Trophoblast cell (in vitro differentiated cells and primary cell): Measurements from ENCODE around the gene HHAT.

ENCODE experiments used
- DNase-seq, 2 donors: peaks; one replicate each; pipeline ENCODE4 v3.0.0-alpha.2; 2016
- H2AFZ ChIP-seq: 2 replicates; pipeline ENCODE4 v1.6.1; 2013; ENCODE audit warnings: low read length, moderate library complexity, mild to moderate bottlenecking; ENCODE audit not compliant: insufficient read depth, poor library complexity
- H2AK5ac ChIP-seq: 2 replicates; pipeline ENCODE4 v1.6.1; 2013; ENCODE audit warnings: mild to moderate bottlenecking, low read length
- H2BK120ac ChIP-seq: 2 replicates; pipeline ENCODE4 v1.6.1; 2013; ENCODE audit warnings: low read length, mild to moderate bottlenecking, moderate library complexity; ENCODE audit not compliant: insufficient read depth, poor library complexity
- H2BK12ac ChIP-seq: 2 replicates; pipeline ENCODE4 v1.6.1; 2013; ENCODE audit warnings: mild to moderate bottlenecking, low read length, moderate library complexity
- H2BK5ac ChIP-seq: 2 replicates; pipeline ENCODE4 v1.6.1; 2013; ENCODE audit warnings: low read length, low read depth, moderate library complexity, mild to moderate bottlenecking; ENCODE audit not compliant: poor library complexity
- H3K14ac ChIP-seq: 2 replicates; pipeline ENCODE4 v1.6.1; 2013; ENCODE audit warnings: mild to moderate bottlenecking, low read length
- H3K18ac ChIP-seq: 2 replicates; pipeline ENCODE4 v1.6.1; 2013; ENCODE audit warnings: mild to moderate bottlenecking, low read length
- H3K23ac ChIP-seq: 2 replicates; pipeline ENCODE4 v1.6.1; 2013; ENCODE audit warnings: low read length
- H3K27ac ChIP-seq: 2 replicates; pipeline ENCODE4 v1.5.1; 2013; ENCODE audit warnings: low read depth, mild to moderate bottlenecking, inconsistent platforms, low read length, moderate library complexity
- H3K27me3 ChIP-seq: 2 replicates; pipeline ENCODE4 v1.6.1; 2013; ENCODE audit warnings: inconsistent platforms, mild to moderate bottlenecking, low read length, moderate library complexity; ENCODE audit not compliant: insufficient read depth
- H3K36me3 ChIP-seq, 2 experiments: 1 replicate in 1 of 2; 2 replicates in 1 of 2; pipeline ENCODE4 v1.6.1; 2013; ENCODE audit warnings: low read length in 2 of 2, mild to moderate bottlenecking in 2 of 2, moderate library complexity in 1 of 2; ENCODE audit not compliant: insufficient read depth in 2 of 2, control insufficient read depth in 1 of 2
- H3K4ac ChIP-seq: 2 replicates; pipeline ENCODE4 v1.6.1; 2013; ENCODE audit warnings: low read depth, mild to moderate bottlenecking, low read length, moderate library complexity
- H3K4me1 ChIP-seq, 2 experiments: 1 replicate in 1 of 2; 2 replicates in 1 of 2; pipeline ENCODE4 v1.6.1; 2013; ENCODE audit warnings: low read length in 2 of 2, mild to moderate bottlenecking in 2 of 2, moderate library complexity in 1 of 2; ENCODE audit not compliant: insufficient read depth in 2 of 2, control insufficient read depth in 1 of 2
- H3K4me2 ChIP-seq: 2 replicates; pipeline ENCODE4 v1.6.1; 2013; ENCODE audit warnings: inconsistent platforms, mild to moderate bottlenecking, low read length, moderate library complexity
- H3K4me3 ChIP-seq: 2 replicates; pipeline ENCODE4 v1.5.1; 2013; ENCODE audit warnings: mild to moderate bottlenecking, low read depth, low read length, inconsistent platforms
- H3K79me1 ChIP-seq: one replicate; pipeline ENCODE4 v1.6.1; 2013; ENCODE audit warnings: low read length
- H3K79me2 ChIP-seq: 2 replicates; pipeline ENCODE4 v1.6.1; 2013; ENCODE audit warnings: low read length, mild to moderate bottlenecking; ENCODE audit not compliant: control insufficient read depth, insufficient read depth, poor library complexity
- H3K9ac ChIP-seq: 2 replicates; pipeline ENCODE4 v1.6.1; 2013; ENCODE audit warnings: mild to moderate bottlenecking, low read length
- H3K9me3 ChIP-seq: 2 replicates; pipeline ENCODE4 v1.6.1; 2013; ENCODE audit warnings: low read depth, mild to moderate bottlenecking, control low read depth, inconsistent platforms, low read length; ENCODE audit not compliant: insufficient read depth
- H4K12ac ChIP-seq: 2 replicates; pipeline ENCODE4 v1.6.1; 2013; ENCODE audit warnings: low read depth, mild to moderate bottlenecking, low read length, moderate library complexity
- H4K8ac ChIP-seq: 2 replicates; pipeline ENCODE4 v1.6.1; 2013; ENCODE audit warnings: low read depth, mild to moderate bottlenecking, low read length, moderate library complexity
- H4K91ac ChIP-seq: one replicate; pipeline ENCODE4 v1.6.1; 2013; ENCODE audit warnings: low read depth, mild to moderate bottlenecking, low read length, moderate library complexity
- WGBS: extraction: QIAGEN DNeasy Blood & Tissue Kit; methylation state at CpG from one replicate; pipeline ENCODE4 v1.1.7; 2013; ENCODE audit warnings: missing lambda C conversion rate; ENCODE audit not compliant: insufficient read length, insufficient coverage; ENCODE audit errors: extremely low coverage; 5-methylcytosine and 5-hydroxymethylcytosine counted together

HHAT gene

GRCh38 chr1:210605099-210605498 lies 276.4 kb downstream of the HHAT start:
- Histone ChIP-seq H3K4me3 (no peak overlapping the region), H2BK12ac (no peak overlapping the region), H3K9ac (no peak overlapping the region), H3K79me1 (no peaks in the 10 kb centered on the region), H3K9me3 (no peaks in the 10 kb centered on the region), H2AFZ (no peak overlapping the region), H3K4me1 (no peaks in the 10 kb centered on the region), H3K23ac (no peak overlapping the region), H3K27me3 (no peaks in the 10 kb centered on the region), H3K4ac (no peak overlapping the region), H3K14ac (no peak overlapping the region), H4K8ac (no peak overlapping the region), H2BK5ac (no peak overlapping the region), H2AK5ac (no peak overlapping the region), H4K91ac (no peak overlapping the region), H3K4me2 (no peak overlapping the region), H2BK120ac (no peak overlapping the region), H3K27ac (no peak overlapping the region), H3K79me2 (no peaks in the 10 kb centered on the region), H3K18ac (no peak overlapping the region), H3K36me3 (no peaks in the 10 kb centered on the region), H4K12ac (no peak overlapping the region)
- no peak for DNase-seq
- WGBS, result no CpG with 5 or more reads among the region's 2 CpGs

DNA sequence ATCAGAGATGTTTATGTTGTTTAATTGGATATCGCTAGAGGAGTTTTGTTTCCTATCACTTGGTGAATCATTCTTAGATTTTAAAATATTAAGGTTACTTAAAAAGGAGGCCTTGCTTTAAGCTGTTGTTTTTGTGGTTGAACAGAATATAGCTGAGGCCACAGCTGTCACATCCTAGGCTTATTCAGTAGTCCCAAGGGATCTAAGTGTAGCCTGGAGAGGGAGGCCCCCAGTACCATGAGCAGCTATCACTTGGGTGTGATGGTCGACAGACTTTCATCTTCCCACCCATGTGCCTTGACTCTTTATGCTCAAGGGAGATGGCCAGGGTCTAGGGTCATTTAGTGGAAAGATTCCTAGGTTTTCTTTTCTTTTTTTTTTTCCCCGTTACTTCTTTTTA lies 278.7 kb downstream of the HHAT start:
- Histone ChIP-seq H3K4ac (no peak overlapping the region), H3K23ac (no peak overlapping the region), H3K9me3 (no peaks in the 10 kb centered on the region), H4K91ac (no peak overlapping the region), H4K8ac (no peak overlapping the region), H2AK5ac (no peak overlapping the region), H4K12ac (no peak overlapping the region), H3K4me2 (no peak overlapping the region), H3K4me1 (no peaks in the 10 kb centered on the region), H2AFZ (no peak overlapping the region), H3K27me3 (no peaks in the 10 kb centered on the region), H3K14ac (no peak overlapping the region), H3K36me3 (no peaks in the 10 kb centered on the region), H2BK120ac (no peak overlapping the region), H3K79me2 (no peaks in the 10 kb centered on the region), H3K79me1 (no peaks in the 10 kb centered on the region), H3K4me3 (no peak overlapping the region), H3K27ac (no peak overlapping the region), H2BK5ac (no peak overlapping the region), H3K9ac (no peak overlapping the region), H2BK12ac (no peak overlapping the region), H3K18ac (no peak overlapping the region)
- DNase-seq, result no peak
- WGBS, result no CpG with 5 or more reads among the region's 3 CpGs

GRCh38 chr1:210608767-210609166 lies 280.1 kb downstream of the HHAT start:
- Histone ChIP-seq H2AK5ac (no peak overlapping the region), H4K8ac (no peak overlapping the region), H3K79me2 (no peaks in the 10 kb centered on the region), H3K79me1 (no peaks in the 10 kb centered on the region), H3K9ac (no peak overlapping the region), H3K18ac (no peak overlapping the region), H3K4me2 (no peak overlapping the region), H3K27ac (no peak overlapping the region), H4K91ac (no peak overlapping the region), H3K14ac (no peak overlapping the region), H3K36me3 (no peaks in the 10 kb centered on the region), H2BK12ac (no peak overlapping the region), H3K9me3 (no peaks in the 10 kb centered on the region), H3K23ac (no peak overlapping the region), H2AFZ (no peak overlapping the region), H2BK120ac (no peak overlapping the region), H4K12ac (no peak overlapping the region), H3K4ac (no peak overlapping the region), H2BK5ac (no peak overlapping the region), H3K4me1 (no peaks in the 10 kb centered on the region), H3K27me3 (no peaks in the 10 kb centered on the region), H3K4me3 (no peak overlapping the region)
- WGBS, result no CpG with 5 or more reads among the region's 5 CpGs
- DNase-seq, result no peak

GRCh38 chr1:210616356-210616755 lies 287.7 kb downstream of the HHAT start:
- Histone ChIP-seq H2BK5ac (no peak overlapping the region), H2BK120ac (no peak overlapping the region), H3K18ac (no peak overlapping the region), H3K14ac (no peak overlapping the region), H3K4me2 (no peak overlapping the region), H3K27ac (no peak overlapping the region), H3K27me3 (no peaks in the 10 kb centered on the region), H3K79me1 (no peaks in the 10 kb centered on the region), H3K79me2 (no peaks in the 10 kb centered on the region), H2AK5ac (no peak overlapping the region), H3K4ac (no peak overlapping the region), H3K9ac (no peak overlapping the region), H4K91ac (no peak overlapping the region), H2AFZ (no peak overlapping the region), H3K36me3 (no peaks in the 10 kb centered on the region), H3K23ac (no peak overlapping the region), H3K9me3 (no peaks in the 10 kb centered on the region), H3K4me3 (no peak overlapping the region), H3K4me1 (no peaks in the 10 kb centered on the region), H2BK12ac (no peak overlapping the region), H4K8ac (no peak overlapping the region), H4K12ac (no peak overlapping the region)
- DNase-seq, result no peak
- WGBS, result no CpG with 5 or more reads among the region's 4 CpGs
